Measurements from ENCODE around the gene CAPN1. TPM values are rescaled to one million over a fixed set of nuclear protein-coding genes. Genes with fewer than 3 reads are reported as not detected.

The CAPN1 gene
- total and polyA plus RNA-seq, 2 of the 4 experiments (the other 2 are of a cell fraction): 110 to 182 TPM

GRCh38 chr11:65209711-65210360 lies 28.1 kb downstream of the CAPN1 start:
- no peak overlapping the region for H3K4me2 ChIP-seq (ENCODE audit: low read depth, low read length)
- peaks cover 4% of the 10 kb centered on the region; the same call in 1 of the 2 replicates for H3K9me1 ChIP-seq (ENCODE audit: insufficient read depth, low read length)
- H3K27me3 ChIP-seq (ENCODE audit: control insufficient read depth, insufficient read depth, low read length): no peaks in the 10 kb centered on the region
- no peaks in the 10 kb centered on the region for H3K9me3 ChIP-seq (ENCODE audit: control insufficient read depth, insufficient read depth, low read length)
- CTCF ChIA-PET: no interaction called here
- no peak overlapping the region for H3K23ac ChIP-seq (ENCODE audit: low read depth, low read length)
- H3K9ac ChIP-seq (ENCODE audit: low read depth, low read length): no peak overlapping the region
- intact Hi-C loops (cut with micrococcal nuclease) (no loop called here), in situ Hi-C loops (cut with MboI; ENCODE audit: low sequenced_read_pairs) (no loop called here), dilution Hi-C loops (cut with HindIII; ENCODE audit: low sequenced_read_pairs, unreplicated experiment) (no loop called here)
- no peak overlapping the region for H2BK5ac ChIP-seq (ENCODE audit: low read depth, low read length, poor library complexity, severe bottlenecking)
- no peak overlapping the region for H2BK20ac ChIP-seq (ENCODE audit: low read depth, low read length)
- no peak overlapping the region for H2BK120ac ChIP-seq (ENCODE audit: low read depth, low read length)
- no peak overlapping the region for H4K8ac ChIP-seq (ENCODE audit: low read depth in 2 of 2, low read length in 2 of 2)
- no TSS peak for BruUV-seq (replicated peaks)
- H3K56ac ChIP-seq (ENCODE audit: extremely low read depth, insufficient read depth, low read length): no peak overlapping the region
- peaks cover 0 to 11% of the 10 kb centered on the region in 2 experiments; a peak in 1 of 4 replicates for H3K79me1 ChIP-seq (ENCODE audit: low read depth in 1 of 2, low read length in 2 of 2)
- no peak overlapping the region for H3K4me3 ChIP-seq (ENCODE audit: insufficient read depth, low read depth, low read length)
- no peak overlapping the region for H2AK5ac ChIP-seq (ENCODE audit: low read depth, low read length)
- peaks cover 5% of the 10 kb centered on the region for H3K4me1 ChIP-seq (ENCODE audit: control insufficient read depth, insufficient read depth, low read length)
- ATAC-seq (ENCODE audit: low read depth): no peak
- POLR2A ChIA-PET (ENCODE audit: unreplicated experiment): no interaction called here
- no peak overlapping the region for H4K91ac ChIP-seq (ENCODE audit: insufficient read depth, low read depth, low read length)
- H3K27ac ChIP-seq (ENCODE audit: insufficient read depth, low read length): no peak overlapping the region
- no peak overlapping the region for H3K18ac ChIP-seq (ENCODE audit: low read depth, low read length)
- peaks cover 8% of the 10 kb centered on the region; the same call in 1 of the 2 replicates for H4K20me1 ChIP-seq (ENCODE audit: insufficient read depth, low read length)
- no peak overlapping the region for H2AFZ ChIP-seq (replicated peaks; ENCODE audit: low read length, poor library complexity)
- no peak for DNase-seq
- no peak overlapping the region for H4K5ac ChIP-seq (ENCODE audit: low read depth, low read length)
- TF ChIP-seq CEBPB (IDR thresholded peaks at IDR 0.05; ENCODE audit: low read depth, low read length): no peak
- TF ChIP-seq SMC3 (IDR thresholded peaks at IDR 0.05; ENCODE audit: low read depth, low read length): no peak
- no peak for TF ChIP-seq RCOR1 (IDR thresholded peaks at IDR 0.05; ENCODE audit: insufficient replicate concordance, low read length)
- TF ChIP-seq BHLHE40 (IDR thresholded peaks at IDR 0.05; ENCODE audit: low read depth, low read length): no peak
- no peak for TF ChIP-seq FOS (IDR thresholded peaks at IDR 0.05; ENCODE audit: low read depth, low read length)
- no peak for TF ChIP-seq MAZ (IDR thresholded peaks at IDR 0.05; ENCODE audit: borderline replicate concordance, low read depth, low read length)
- no peak for TF ChIP-seq CHD1 (IDR thresholded peaks at IDR 0.05; ENCODE audit: low read depth, low read length)
- no peak for TF ChIP-seq MAFK (IDR thresholded peaks at IDR 0.05; ENCODE audit: low read depth, low read length)
- no peak for TF ChIP-seq POLR2A (IDR thresholded peaks at IDR 0.05; ENCODE audit: low read depth, low read length)
- TF ChIP-seq NFE2L2 (IDR thresholded peaks at IDR 0.05; ENCODE audit: low read depth, low read length): no peak
- no peak for TF ChIP-seq RFX5 (IDR thresholded peaks at IDR 0.05; ENCODE audit: low read depth, low read length)
- H3K36me3 ChIP-seq (ENCODE audit: control insufficient read depth, insufficient read depth, low read length): peaks cover 60% of the 10 kb centered on the region
- no peak overlapping the region for H3K4ac ChIP-seq (ENCODE audit: low read depth, low read length)
- no peak overlapping the region for H2BK15ac ChIP-seq (ENCODE audit: low read depth, low read length)
- no peak overlapping the region for H3K14ac ChIP-seq (replicated peaks; ENCODE audit: low read depth, low read length)
- H2AK9ac ChIP-seq (replicated peaks; ENCODE audit: low read depth, low read length, poor library complexity): no peak overlapping the region
- 89% methylated on average over 6 of the region's 20 CpGs; no CpG with 5 or more reads in 1 of the 2 experiments for WGBS, 2 experiments (ENCODE audit: extremely low coverage in 2 of 2, insufficient read length in 1 of 2)
